Adrenal gland (tissue), 12 donors: Measurements from ENCODE around the gene CYP2U1. TPM values are rescaled to one million over a fixed set of nuclear protein-coding genes. Genes with fewer than 3 reads are reported as not detected.
"Not testable (repeated sequence)": the region's sequence is repeated elsewhere in the genome, so short reads cannot be mapped to it uniquely, and the experiment has no call there.

Experiments
- DNase-seq, 7 donors: peaks; one replicate each; pipeline ENCODE4 v3.0.0-alpha.2; 2019 to 2020
- H3K27ac ChIP-seq, 5 donors: fragments of 200-600 bp; sonication (generic) in 4 of 5; 1 replicate in 3 of 5; 2 replicates in 2 of 5; pipeline versions ENCODE4 v1.5.1 to v1.8.0; 2016 to 2020; ENCODE audit warnings: mild to moderate bottlenecking in 1 of 5
- H3K27me3 ChIP-seq: fragments of 200-600 bp; 2 replicates; pipeline ENCODE4 v1.8.0; 2021
- H3K36me3 ChIP-seq, 2 donors: fragments of 200-600 bp; replicated peaks in 1 of 2; 1 replicate in 1 of 2; 2 replicates in 1 of 2; pipeline versions ENCODE4 v1.5.1 to v1.8.0; 2018 to 2022
- H3K4me1 ChIP-seq, 2 donors: fragments of 200-600 bp; replicated peaks in 1 of 2; 1 replicate in 1 of 2; 2 replicates in 1 of 2; pipeline versions ENCODE4 v1.5.1 to v1.8.0; 2018 to 2021
- H3K4me3 ChIP-seq, 4 donors: fragments of 200-600 bp; sonication (generic) in 3 of 4; one replicate each; pipeline ENCODE4 v1.5.1; 2016 to 2018
- H3K9me3 ChIP-seq, 3 donors: fragments of 200-600 bp; sonication (generic) in 1 of 3; replicated peaks in 1 of 3; 1 replicate in 2 of 3; 2 replicates in 1 of 3; pipeline versions ENCODE4 v1.5.1 to v1.8.0; 2016 to 2021
- CTCF ChIP-seq, 6 experiments: fragments of 450-650 bp in 4 of 6; fragments of 200-600 bp in 2 of 6; sonication (generic) in 1 of 6; IDR thresholded peaks; 1 replicate in 5 of 6; 2 replicates in 1 of 6; pipeline versions ENCODE4 v1.5.1 to v1.8.0; 2016 to 2021; ENCODE audit warnings: antibody characterized with exemption in 6 of 6, mild to moderate bottlenecking in 2 of 6, moderate library complexity in 1 of 6
- POLR2A ChIP-seq, 2 donors: fragments of 450-650 bp; IDR thresholded peaks; one replicate each; pipeline ENCODE4 v1.6.1; 2017; ENCODE audit warnings: antibody characterized with exemption in 2 of 2, mild to moderate bottlenecking in 2 of 2, moderate library complexity in 1 of 2
- WGBS, 4 donors: extraction: QIAGEN DNeasy Blood & Tissue Kit in 2 of 4; methylation state at CpG; one replicate each; pipeline versions ENCODE4 v1.1.5 to v1.1.7; 2013 to 2017; 5-methylcytosine and 5-hydroxymethylcytosine counted together
- intact Hi-C, 2 donors: fragments of 100-400 bp; cut with DNase I; formaldehyde crosslinking; loops; one replicate each; pipeline versions ENCODE4 v1.14.1 to v1.15.0; 2022 to 2023
- polyA plus RNA-seq, 3 donors: library from polyadenylated mRNA; stranded (reverse); fragments of 200-250 nt in 2 of 3; fragments of 350-450 nt in 1 of 3; fragmentation: Illumina TruSeq in 1 of 3; extraction: RNeasy Lipid Tissue Mini Kit (QIAGEN cat#74804) in 1 of 3; gene quantifications; one replicate each; pipeline ENCODE4 v1.2.3, GENCODE V29; 2013 to 2014
- total RNA-seq, 9 donors: library from RNA; depleted of rRNA in 4 of 9; stranded (reverse); fragments of >200 nt in 4 of 9; fragments of 120-200 nt in 1 of 9; fragmentation: NEBNext Ultra II Directional in 1 of 9; extraction: Animal tissue kit (Norgen Biotek cat#: 25700) in 1 of 9; gene quantifications; one replicate each; pipeline versions ENCODE4 v1.1.0 to v1.2.4, GENCODE V29; 2013 to 2023
- donor health status: healthy with polysubstance abuse.
- donor health status: Bipolar disorder and iron deficiency.
- donor health status: DM: yes; HTN: yes; CAD: no.
- donor health status: DM: no; HTN: no; CAD: no.
- donor health status: DM: no; HTN: no; CAD: no.
- donor health status: DM: yes; HTN: yes; CAD: no.

Gene CYP2U1
- total and polyA plus RNA-seq, 12 donors, result 2.3 to 21.3 (median 8.3) TPM

DNA sequence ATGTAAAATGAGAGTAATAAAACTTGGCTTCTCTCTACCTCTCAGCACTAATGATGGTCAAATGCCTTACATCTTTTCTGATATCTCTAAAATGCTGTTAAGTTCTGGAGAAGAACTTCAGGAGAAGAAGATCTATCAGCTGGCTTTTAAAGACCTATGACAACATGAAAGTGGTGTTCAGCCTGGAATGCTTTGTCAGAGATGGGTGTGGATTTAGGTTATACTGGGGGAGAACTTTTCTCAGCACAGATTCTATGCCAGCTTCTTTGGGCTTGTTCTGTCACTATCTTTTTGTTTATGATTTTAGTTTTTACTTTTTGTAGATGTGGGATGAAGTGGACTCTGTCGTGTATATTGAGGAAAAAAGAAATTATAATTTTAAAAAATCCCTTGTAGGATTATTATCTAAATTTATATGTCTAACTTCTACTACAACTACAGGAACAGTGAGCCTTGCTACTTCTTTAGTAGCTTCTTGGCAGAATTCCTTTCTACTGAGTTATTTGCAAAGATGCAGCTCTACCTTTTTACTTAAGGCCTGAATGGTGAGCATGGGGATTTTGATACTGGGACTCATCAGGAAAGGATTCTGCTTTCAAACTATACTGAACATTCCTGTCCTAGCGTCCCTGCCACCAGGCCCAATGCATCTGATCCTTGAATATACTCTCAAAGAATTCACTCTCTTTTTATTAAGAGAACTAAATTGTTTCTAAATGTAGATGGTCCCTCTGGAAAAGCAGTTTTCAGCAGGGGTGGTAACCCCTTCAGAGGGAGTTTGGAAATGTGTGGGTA, 19.6 kb downstream of the CYP2U1 start:
- no peak for TF ChIP-seq POLR2A (IDR thresholded peaks at IDR 0.05)
- TF ChIP-seq CTCF (IDR thresholded peaks at IDR 0.05), result no peak
- Histone ChIP-seq H3K27me3 (no peaks in the 10 kb centered on the region), H3K27ac (no peak overlapping the region), H3K36me3 (peaks cover 0 to 3% of the 10 kb centered on the region in 2 donors), H3K4me1 (no peaks in the 10 kb centered on the region), H3K9me3 (no peaks in the 10 kb centered on the region), H3K4me3 (no peak overlapping the region)
- WGBS, 4 donors, result 92 to 98% (median 96%) methylated on average over 2 of the region's 2 CpGs
- intact Hi-C loops, result no loop called here
- no peak for DNase-seq

DNA sequence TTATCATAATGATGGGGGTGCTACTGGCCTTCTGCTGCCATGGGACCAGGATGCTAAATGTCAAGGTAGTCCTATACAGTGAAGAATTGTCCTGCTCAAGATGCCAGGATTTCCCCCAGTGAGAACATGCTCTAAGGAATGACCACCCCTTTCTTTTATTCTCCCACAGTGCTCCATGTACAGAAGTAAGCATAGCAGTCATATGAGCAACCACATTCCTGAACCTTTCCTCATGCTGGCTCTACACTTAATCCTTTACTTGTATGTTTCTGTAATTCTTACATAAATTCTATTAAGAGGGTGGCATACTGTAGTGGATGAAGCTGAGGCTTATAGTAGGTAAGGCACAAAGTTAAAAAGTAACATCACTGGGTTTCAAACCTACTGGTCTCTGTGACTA, 20.2 kb downstream of the CYP2U1 start:
- Histone ChIP-seq H3K4me3 (no peak overlapping the region), H3K4me1 (no peaks in the 10 kb centered on the region), H3K9me3 (no peaks in the 10 kb centered on the region), H3K27me3 (no peaks in the 10 kb centered on the region), H3K27ac (no peak overlapping the region), H3K36me3 (peaks cover 0 to 3% of the 10 kb centered on the region in 2 donors)
- TF ChIP-seq POLR2A (IDR thresholded peaks at IDR 0.05) (no peak), CTCF (IDR thresholded peaks at IDR 0.05) (no peak)
- intact Hi-C loops, result no loop called here
- DNase-seq, result no peak

- no peak for DNase-seq
- Histone ChIP-seq H3K27ac (no peak overlapping the region), H3K4me1 (no peaks in the 10 kb centered on the region), H3K9me3 (no peaks in the 10 kb centered on the region), H3K4me3 (no peak overlapping the region), H3K27me3 (no peaks in the 10 kb centered on the region), H3K36me3 (peaks cover 0 to 1% of the 10 kb centered on the region in 2 donors)
- 76 to 88% (median 86%) methylated on average over 1 of the region's 1 CpG for WGBS, 4 donors
- TF ChIP-seq CTCF (IDR thresholded peaks at IDR 0.05) (no peak), POLR2A (IDR thresholded peaks at IDR 0.05) (no peak)
- intact Hi-C loops, result no loop called here
These were observed 24.7 kb downstream of the CYP2U1 start for GRCh38 chr4:107956011-107956410.

- Histone ChIP-seq H3K9me3 (no peaks in the 10 kb centered on the region), H3K4me1 (no peaks in the 10 kb centered on the region), H3K36me3 (no peaks in the 10 kb centered on the region), H3K4me3 (no peak overlapping the region), H3K27me3 (no peaks in the 10 kb centered on the region), H3K27ac (no peak overlapping the region)
- TF ChIP-seq CTCF (IDR thresholded peaks at IDR 0.05) (no peak), POLR2A (IDR thresholded peaks at IDR 0.05) (no peak)
- WGBS, 4 donors, result 67 to 84% (median 77%) methylated on average over 4 of the region's 4 CpGs
- DNase-seq, result no peak
- intact Hi-C loops, result no loop called here
These were observed 35.6 kb downstream of the CYP2U1 start for GRCh38 chr4:107966903-107967302.

GRCh38 chr4:107967519-107967918, 36.2 kb downstream of the CYP2U1 start:
- H3K4me1 ChIP-seq, intact Hi-C loops, H3K27me3 ChIP-seq: not testable (repeated sequence)

DNA sequence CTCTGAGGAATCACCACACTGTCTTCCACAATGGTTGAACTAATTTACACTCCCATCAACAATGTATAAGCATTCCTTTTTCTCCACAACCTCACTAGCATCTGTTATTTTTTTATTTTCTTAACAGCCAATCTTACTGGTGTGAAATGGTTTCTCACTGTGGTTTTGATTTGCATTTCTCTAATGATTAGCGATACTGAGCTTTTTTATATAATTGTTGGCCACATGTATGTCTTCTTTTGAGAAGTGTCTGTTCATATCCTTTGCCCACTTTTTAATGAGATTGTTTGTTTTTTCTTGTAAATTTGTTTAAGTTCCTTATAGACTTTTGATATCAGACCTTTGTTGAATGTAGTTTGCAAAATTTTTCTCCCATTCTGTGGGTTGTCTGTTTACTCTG, 36.6 kb downstream of the CYP2U1 start:
- H3K9me3 ChIP-seq, H3K27ac ChIP-seq, DNase-seq, H3K4me3 ChIP-seq, H3K4me1 ChIP-seq, H3K27me3 ChIP-seq, intact Hi-C loops, H3K36me3 ChIP-seq: not testable (repeated sequence)
- WGBS, 4 donors, result 96 to 100% (median 98%) methylated on average over 1 of the region's 1 CpG

More at GRCh38 chr4:107967519-107967918, 36.2 kb downstream of the CYP2U1 start:
- H3K4me3 ChIP-seq, H3K9me3 ChIP-seq, H3K36me3 ChIP-seq, H3K27ac ChIP-seq, DNase-seq: not testable (repeated sequence)
